Smooth muscle cell (in vitro differentiated cells): Measurements from ENCODE around the gene ARHGAP26. TPM values are rescaled to one million over a fixed set of nuclear protein-coding genes. Genes with fewer than 3 reads are reported as not detected.
A peak's percentile ranks its signal among the peaks of the same experiment; 100 is the strongest.

Source experiments
- DNase-seq: peaks from one replicate; lab custom pipeline; 2025; ENCODE audit not compliant: unreplicated experiment; lab: John Stamatoyannopoulos, UW
- H2AFZ ChIP-seq: fragments of 200-600 bp; sonication (generic); 2 replicates; pipeline ENCODE4 v1.6.0; 2016; ENCODE audit warnings: antibody characterized with exemption, low read depth, mild to moderate bottlenecking
- H3F3A ChIP-seq: fragments of 200-600 bp; sonication (generic); 2 replicates; pipeline ENCODE4 v1.6.0; 2017; ENCODE audit warnings: antibody characterized with exemption, low read depth
- H3K27ac ChIP-seq: fragments of 200-600 bp; sonication (generic); 2 replicates; pipeline ENCODE4 v1.5.1; 2016; ENCODE audit warnings: low read depth, mild to moderate bottlenecking
- H3K27me3 ChIP-seq: fragments of 200-600 bp; sonication (generic); 2 replicates; pipeline ENCODE4 v1.6.1; 2016; ENCODE audit warnings: low read depth, mild to moderate bottlenecking
- H3K36me3 ChIP-seq: fragments of 200-600 bp; sonication (generic); 2 replicates; pipeline ENCODE4 v1.5.1; 2016; ENCODE audit warnings: low read depth
- H3K4me1 ChIP-seq: fragments of 200-600 bp; sonication (generic); 2 replicates; pipeline ENCODE4 v1.5.1; 2016; ENCODE audit warnings: low read depth
- H3K4me2 ChIP-seq: fragments of 200-600 bp; sonication (generic); 2 replicates; pipeline ENCODE4 v1.6.0; 2016; ENCODE audit warnings: mild to moderate bottlenecking
- H3K4me3 ChIP-seq: fragments of 200-600 bp; sonication (generic); 2 replicates; pipeline ENCODE4 v1.5.1; 2016; ENCODE audit warnings: mild to moderate bottlenecking
- H3K79me2 ChIP-seq: fragments of 200-600 bp; sonication (generic); 2 replicates; pipeline ENCODE4 v1.6.0; 2016; ENCODE audit warnings: low read depth, mild to moderate bottlenecking
- H3K9ac ChIP-seq: fragments of 200-600 bp; sonication (generic); 2 replicates; pipeline ENCODE4 v1.6.0; 2016; ENCODE audit warnings: low read depth
- H3K9me3 ChIP-seq: fragments of 200-600 bp; sonication (generic); replicated peaks from 2 replicates; pipeline ENCODE4 v1.5.1; 2016; ENCODE audit warnings: low read depth
- H4K20me1 ChIP-seq: fragments of 200-600 bp; sonication (generic); 2 replicates; pipeline ENCODE4 v1.6.0; 2016; ENCODE audit warnings: low read depth
- CTCF ChIP-seq: fragments of 200-600 bp; sonication (generic); IDR thresholded peaks from 2 replicates; pipeline ENCODE4 v1.5.1; 2017; ENCODE audit warnings: borderline replicate concordance, mild to moderate bottlenecking, antibody characterized with exemption; ENCODE audit not compliant: insufficient read depth, poor library complexity, severe bottlenecking
- WGBS: methylation state at CpG from one replicate; pipeline ENCODE4 v1.1.7; 2016; ENCODE audit warnings: low lambda C conversion rate; 5-methylcytosine and 5-hydroxymethylcytosine counted together
- polyA plus RNA-seq: library from polyadenylated mRNA; unstranded; fragments of >200 nt; fragmentation: Nextera tagmentation; extraction: Ambion mirVana; gene quantifications from 2 replicates; pipeline ENCODE4 v1.2.1, GENCODE V29; 2016
- total RNA-seq: library from RNA; depleted of rRNA; stranded (reverse); fragments of >200 nt; gene quantifications from 2 replicates; pipeline ENCODE4 v1.2.3, GENCODE V29; 2014

ARHGAP26 gene
- total and polyA plus RNA-seq, 2 experiments from 2014 or later, result 2.2 to 5.1 TPM

DNA sequence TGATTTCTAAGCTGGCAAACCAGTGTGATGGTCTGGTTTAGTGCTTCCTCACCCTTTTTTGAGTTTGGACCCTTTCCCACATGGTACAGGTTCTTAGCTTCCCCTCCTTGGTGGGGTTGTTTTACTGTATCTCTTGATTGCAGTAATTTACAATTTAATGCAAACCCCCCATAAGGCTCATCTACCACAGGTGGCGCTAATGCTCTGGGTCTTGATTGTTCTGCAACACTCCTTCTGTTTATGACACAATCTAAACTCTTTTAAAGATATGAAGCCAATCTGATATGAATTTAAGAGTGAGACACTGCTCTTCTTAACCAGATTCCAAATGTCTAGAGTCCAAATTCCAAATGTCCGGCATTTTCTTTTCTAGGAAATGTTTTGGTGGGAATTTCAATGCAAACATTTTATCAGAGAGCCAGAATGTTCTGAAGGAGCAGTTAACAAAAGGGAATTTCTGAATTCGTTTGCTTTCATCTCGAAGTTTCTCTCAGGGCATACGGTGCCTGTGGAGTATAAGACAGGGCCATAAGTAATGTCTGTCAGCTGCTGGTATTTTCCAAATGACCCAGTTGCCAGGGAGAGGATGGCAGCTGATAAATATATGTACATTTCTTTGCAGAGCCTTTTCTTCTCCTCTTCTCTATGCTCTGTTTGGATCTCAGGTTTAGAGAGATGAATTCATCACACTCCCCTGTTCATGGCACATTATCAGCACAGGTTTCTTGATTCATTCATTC lies 246.8 kb downstream of the ARHGAP26 start:
- DNase-seq, result no peak
- Histone ChIP-seq H3K9ac (no peak overlapping the region), H3K9me3 (no peaks in the 10 kb centered on the region), H3K27ac (no peak overlapping the region), H3K4me1 (peaks cover 9% of the 10 kb centered on the region), H4K20me1 (no peaks in the 10 kb centered on the region), H3K79me2 (no peaks in the 10 kb centered on the region), H3K4me3 (no peak overlapping the region), H3K36me3 (no peaks in the 10 kb centered on the region), H3K4me2 (no peak overlapping the region), H3F3A (peaks cover 4% of the 10 kb centered on the region), H3K27me3 (no peaks in the 10 kb centered on the region), H2AFZ (peak overlapping the region; percentile 16)
- WGBS, result 49% methylated on average over 5 of the region's 5 CpGs
- peak; percentile 59 for TF ChIP-seq CTCF

DNA sequence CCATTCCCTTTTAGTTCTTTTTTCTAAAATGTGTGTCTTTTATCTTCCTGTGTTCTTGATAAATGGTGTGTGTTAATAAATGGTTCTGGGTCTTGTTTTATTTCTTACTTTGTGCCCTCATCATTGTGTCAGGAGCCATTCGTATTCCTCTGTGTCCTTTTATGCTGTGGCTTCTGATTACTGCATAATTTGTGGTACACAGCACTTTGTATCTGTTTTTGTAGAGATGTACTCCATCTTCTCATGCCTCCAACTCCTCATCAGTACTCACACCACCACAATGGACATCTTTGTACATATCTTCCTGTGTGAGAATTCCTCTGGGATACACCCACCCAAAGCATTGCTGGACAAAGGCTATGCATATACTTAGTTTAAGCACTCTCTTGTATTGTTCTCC lies 247.4 kb downstream of the ARHGAP26 start:
- no peak for TF ChIP-seq CTCF
- Histone ChIP-seq H3K79me2 (no peaks in the 10 kb centered on the region), H3K4me3 (no peak overlapping the region), H3K9ac (no peak overlapping the region), H2AFZ (peak overlapping the region; percentile 16), H3K4me2 (no peak overlapping the region), H3K27me3 (no peaks in the 10 kb centered on the region), H3K36me3 (no peaks in the 10 kb centered on the region), H3K4me1 (peaks cover 9% of the 10 kb centered on the region), H3K27ac (no peak overlapping the region), H4K20me1 (no peaks in the 10 kb centered on the region), H3F3A (peaks cover 4% of the 10 kb centered on the region), H3K9me3 (no peaks in the 10 kb centered on the region)
- 90% methylated on average over 1 of the region's 1 CpG for WGBS
- DNase-seq, result no peak

GRCh38 chr5:143017992-143018391 lies 247.8 kb downstream of the ARHGAP26 start:
- DNase-seq, result no peak
- H3K36me3 ChIP-seq, result no peaks in the 10 kb centered on the region
- no peaks in the 10 kb centered on the region for H3K9me3 ChIP-seq
- H3K4me1 ChIP-seq, result peaks cover 12% of the 10 kb centered on the region
- H3K27me3 ChIP-seq, result no peaks in the 10 kb centered on the region
- H3K27ac ChIP-seq, result no peak overlapping the region
- no peak overlapping the region for H3K4me3 ChIP-seq
- H3K4me2 ChIP-seq, result no peak overlapping the region
- H3F3A ChIP-seq, result peaks cover 4% of the 10 kb centered on the region
- H4K20me1 ChIP-seq, result no peaks in the 10 kb centered on the region
- H3K79me2 ChIP-seq, result no peaks in the 10 kb centered on the region
- 96% methylated on average over 1 of the region's 1 CpG for WGBS
- H3K9ac ChIP-seq, result no peak overlapping the region
- H2AFZ ChIP-seq, result no peak overlapping the region
- TF ChIP-seq CTCF, result no peak

GRCh38 chr5:143019157-143019556 lies 249.0 kb downstream of the ARHGAP26 start:
- whole genome bisulfite sequencing, result 95% methylated on average over 4 of the region's 4 CpGs
- Histone ChIP-seq H3K4me1 (peaks cover 20% of the 10 kb centered on the region), H3K9ac (no peak overlapping the region), H3K36me3 (no peaks in the 10 kb centered on the region), H2AFZ (peak overlapping the region; percentile 29), H3K4me2 (peak overlapping the region; percentile 51), H3K27me3 (no peaks in the 10 kb centered on the region), H3K4me3 (no peak overlapping the region), H3K79me2 (no peaks in the 10 kb centered on the region), H3F3A (peaks cover 4% of the 10 kb centered on the region), H3K9me3 (no peaks in the 10 kb centered on the region), H3K27ac (peak overlapping the region; percentile 35), H4K20me1 (no peaks in the 10 kb centered on the region)
- TF ChIP-seq CTCF, result no peak
- DNase-seq, result no peak
